Endothelial cell of umbilical vein (primary cell): Measurements from ENCODE around the gene PROC. TPM values are rescaled to one million over a fixed set of nuclear protein-coding genes. Genes with fewer than 3 reads are reported as not detected.

Source experiments
- BruUV-seq: library from RNA; stranded (reverse); fragments of 400-500 nt; replicated peaks from 2 replicates; lab custom pipeline; 2021; lab: Mats Ljungman, UMichigan
- CTCF ChIA-PET: fragments of 300-600, 350-600 bp; sonication (Branson Sonifier 250); formaldehyde crosslinking; loops from one replicate; lab custom pipeline; 2021; ENCODE audit warnings: antibody characterized with exemption, inconsistent platforms; lab: Charles Lee
- POLR2A ChIA-PET: fragments of 300-600, 350-600 bp; sonication (Branson Sonifier 250); formaldehyde crosslinking; loops from one replicate; lab custom pipeline; 2021; ENCODE audit warnings: antibody characterized with exemption, inconsistent platforms; lab: Charles Lee
- DNase-seq: peaks from one replicate; pipeline ENCODE4 v3.0.0-alpha.2; 2011; ENCODE audit warnings: low read depth, low spot score
- FAIRE-seq: peaks from 2 replicates; lab custom pipeline; 2011; peaks lifted over from hg19 to GRCh38; lab: Jason Lieb, UNC
- H2AFZ ChIP-seq: 2 replicates; pipeline ENCODE4 v1.6.0; 2012; ENCODE audit warnings: low read depth, low read length, control low read depth, inconsistent platforms
- H3K27ac ChIP-seq: 2 replicates; pipeline ENCODE4 v1.5.1; 2011; ENCODE audit warnings: low read depth, mild to moderate bottlenecking, control low read depth, low read length, moderate library complexity; ENCODE audit not compliant: insufficient read depth
- H3K27me3 ChIP-seq, 2 experiments: 2 replicates each; pipeline versions ENCODE4 v1.6.0 to v1.6.1; 2011; ENCODE audit warnings: low read length in 2 of 2, mixed read lengths in 1 of 2; ENCODE audit not compliant: control insufficient read depth in 2 of 2, insufficient read depth in 2 of 2
- H3K36me3 ChIP-seq, 2 experiments: 2 replicates in 1 of 2; 3 replicates in 1 of 2; pipeline ENCODE4 v1.5.1; 2011; ENCODE audit warnings: low read length in 2 of 2, mild to moderate bottlenecking in 1 of 2, moderate library complexity in 1 of 2; ENCODE audit not compliant: control insufficient read depth in 2 of 2, insufficient read depth in 2 of 2; ENCODE audit errors: extremely low read depth in 1 of 2
- H3K4me1 ChIP-seq: 3 replicates; pipeline ENCODE4 v1.5.1; 2011; ENCODE audit warnings: mild to moderate bottlenecking, low read length; ENCODE audit not compliant: control insufficient read depth, insufficient read depth; ENCODE audit errors: extremely low read depth
- H3K4me2 ChIP-seq: 2 replicates; pipeline ENCODE4 v1.6.1; 2011; ENCODE audit warnings: low read length, control low read depth, mixed read lengths; ENCODE audit not compliant: insufficient read depth
- H3K4me3 ChIP-seq, 3 experiments: fragments of 200-600 bp in 1 of 3; sonication (generic), shearing (Covaris generic) in 1 of 3; replicated peaks in 1 of 3; 2 replicates each; pipeline ENCODE4 v1.5.1; 2011 to 2016; ENCODE audit warnings: control low read depth in 3 of 3, low read length in 3 of 3, mild to moderate bottlenecking in 2 of 3, inconsistent platforms in 1 of 3, low read depth in 1 of 3, moderate library complexity in 1 of 3; ENCODE audit not compliant: insufficient read depth in 1 of 3
- H3K79me2 ChIP-seq: 2 replicates; pipeline ENCODE4 v1.6.0; 2012; ENCODE audit warnings: low read length, inconsistent platforms; ENCODE audit not compliant: control insufficient read depth, insufficient read depth
- H3K9ac ChIP-seq: replicated peaks from 2 replicates; pipeline ENCODE3; 2011; ENCODE audit warnings: low read length, control low read depth; ENCODE audit not compliant: insufficient read depth; ENCODE audit errors: extremely low read depth
- H3K9me1 ChIP-seq: replicated peaks from 3 replicates; pipeline ENCODE4 v1.6.0; 2011; ENCODE audit warnings: mild to moderate bottlenecking, low read length; ENCODE audit not compliant: control insufficient read depth, insufficient read depth; ENCODE audit errors: extremely low read depth
- H3K9me3 ChIP-seq: replicated peaks from 2 replicates; pipeline ENCODE4 v1.5.1; 2012; ENCODE audit warnings: low read length, inconsistent platforms; ENCODE audit not compliant: control insufficient read depth, insufficient read depth
- H4K20me1 ChIP-seq: replicated peaks from 2 replicates; pipeline ENCODE3; 2011; ENCODE audit warnings: mild to moderate bottlenecking, low read length; ENCODE audit not compliant: control insufficient read depth, insufficient read depth; ENCODE audit errors: extremely low read depth
- EZH2 ChIP-seq: IDR thresholded peaks from 2 replicates; pipeline ENCODE4 v1.6.1; 2012; ENCODE audit warnings: borderline replicate concordance, low read depth, mild to moderate bottlenecking, moderate library complexity, low read length, inconsistent platforms; ENCODE audit not compliant: severe bottlenecking
- JUN ChIP-seq: IDR thresholded peaks from 2 replicates; pipeline ENCODE4 v1.6.1; 2011; ENCODE audit warnings: borderline replicate concordance, low read depth; ENCODE audit not compliant: insufficient read length, insufficient read depth
- POLR2A ChIP-seq: IDR thresholded peaks from 2 replicates; pipeline ENCODE4 v1.6.1; 2012; ENCODE audit warnings: low read depth, mild to moderate bottlenecking, control low read depth, low read length
- POLR2AphosphoS5 ChIP-seq: IDR thresholded peaks from 2 replicates; pipeline ENCODE4 v1.6.1; 2012; ENCODE audit warnings: low read depth, mild to moderate bottlenecking, control low read depth, low read length, moderate library complexity; ENCODE audit not compliant: insufficient read depth
- dilution Hi-C: fragments of 300-500 bp; cut with MboI; formaldehyde crosslinking; loops from one replicate; pipeline ENCODE4 v1.15.0; 2019; ENCODE audit warnings: low sequenced_read_pairs; ENCODE audit not compliant: extremely low pct_ligation_motif_present
- intact Hi-C: fragments of 100-400 bp; cut with micrococcal nuclease; formaldehyde crosslinking; loops from one replicate; pipeline ENCODE4 v1.10.0; 2022
- polyA plus RNA-seq, 4 experiments: library from polyadenylated mRNA; depleted of rRNA in 3 of 4; stranded (reverse) in 3 of 4; unstranded in 1 of 4; fragments of >200 nt; gene quantifications; 2 replicates each; pipeline versions ENCODE4 v1.2.1 to v1.2.3, GENCODE V29; 2011 to 2012; ENCODE audit warnings: missing spikeins in 1 of 4
- total RNA-seq: library from RNA; stranded (reverse); gene quantifications from 2 replicates; pipeline ENCODE4 v1.2.3, GENCODE V29; 2021
- TF ChIP-seq, protein P1 (sequence below): IDR thresholded peaks from 2 replicates; pipeline ENCODE4 v1.6.1; 2011; ENCODE audit not compliant: insufficient read depth, insufficient read length

Gene PROC
- total and polyA plus RNA-seq, 2 donors (not counting 3 experiments of a cell fraction or from before 2014, with no cell fraction given) = not detected

DNA sequence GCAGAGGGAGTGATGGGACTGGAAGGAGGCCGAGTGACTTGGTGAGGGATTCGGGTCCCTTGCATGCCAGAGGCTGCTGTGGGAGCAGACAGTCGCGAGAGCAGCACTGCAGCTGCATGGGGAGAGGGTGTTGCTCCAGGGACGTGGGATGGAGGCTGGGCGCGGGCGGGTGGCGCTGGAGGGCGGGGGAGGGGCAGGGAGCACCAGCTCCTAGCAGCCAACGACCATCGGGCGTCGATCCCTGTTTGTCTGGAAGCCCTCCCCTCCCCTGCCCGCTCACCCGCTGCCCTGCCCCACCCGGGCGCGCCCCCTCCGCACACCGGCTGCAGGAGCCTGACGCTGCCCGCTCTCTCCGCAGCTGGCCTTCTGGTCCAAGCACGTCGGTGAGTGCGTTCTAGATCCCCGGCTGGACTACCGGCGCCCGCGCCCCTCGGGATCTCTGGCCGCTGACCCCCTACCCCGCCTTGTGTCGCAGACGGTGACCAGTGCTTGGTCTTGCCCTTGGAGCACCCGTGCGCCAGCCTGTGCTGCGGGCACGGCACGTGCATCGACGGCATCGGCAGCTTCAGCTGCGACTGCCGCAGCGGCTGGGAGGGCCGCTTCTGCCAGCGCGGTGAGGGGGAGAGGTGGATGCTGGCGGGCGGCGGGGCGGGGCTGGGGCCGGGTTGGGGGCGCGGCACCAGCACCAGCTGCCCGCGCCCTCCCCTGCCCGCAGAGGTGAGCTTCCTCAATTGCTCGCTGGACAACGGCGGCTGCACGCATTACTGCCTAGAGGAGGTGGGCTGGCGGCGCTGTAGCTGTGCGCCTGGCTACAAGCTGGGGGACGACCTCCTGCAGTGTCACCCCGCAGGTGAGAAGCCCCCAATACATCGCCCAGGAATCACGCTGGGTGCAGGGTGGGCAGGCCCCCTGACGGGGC, 4.6 kb downstream of the PROC start:
- TF ChIP-seq EZH2 (peak; percentile 69), POLR2AphosphoS5 (no peak), POLR2A (no peak)
- POLR2A ChIA-PET = no interaction called here
- BruUV-seq = no TSS peak

DNA sequence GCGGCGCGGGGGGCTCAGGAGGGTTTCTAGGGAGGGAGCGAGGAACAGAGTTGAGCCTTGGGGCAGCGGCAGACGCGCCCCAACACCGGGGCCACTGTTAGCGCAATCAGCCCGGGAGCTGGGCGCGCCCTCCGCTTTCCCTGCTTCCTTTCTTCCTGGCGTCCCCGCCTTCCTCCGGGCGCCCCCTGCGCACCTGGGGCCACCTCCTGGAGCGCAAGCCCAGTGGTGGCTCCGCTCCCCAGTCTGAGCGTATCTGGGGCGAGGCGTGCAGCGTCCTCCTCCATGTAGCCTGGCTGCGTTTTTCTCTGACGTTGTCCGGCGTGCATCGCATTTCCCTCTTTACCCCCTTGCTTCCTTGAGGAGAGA, 5.2 kb downstream of the PROC start:
- dilution Hi-C loops = no loop called here
- H3K79me2 ChIP-seq = no peaks in the 10 kb centered on the region
- no peaks in the 10 kb centered on the region for H4K20me1 ChIP-seq
- no peak overlapping the region for H3K27ac ChIP-seq
- ChIA-PET CTCF (interaction anchor here (1.6 to 3.2 kb wide), 2 partner anchors 9 to 12 kb away, joined by 4 to 14 read pairs; no protein-coding TSS in a partner anchor), POLR2A (no interaction called here)
- H2AFZ ChIP-seq = peak overlapping the region; percentile 80
- no TSS peak for BruUV-seq
- H3K4me2 ChIP-seq = peak overlapping the region; percentile 74
- H3K4me1 ChIP-seq = peaks cover 4% of the 10 kb centered on the region
- no peak for DNase-seq
- TF ChIP-seq JUN (no peak), POLR2A (no peak), EZH2 (peak; percentile 22)
- TF ChIP-seq, protein P1, sequence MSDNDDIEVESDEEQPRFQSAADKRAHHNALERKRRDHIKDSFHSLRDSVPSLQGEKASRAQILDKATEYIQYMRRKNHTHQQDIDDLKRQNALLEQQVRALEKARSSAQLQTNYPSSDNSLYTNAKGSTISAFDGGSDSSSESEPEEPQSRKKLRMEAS = no peak
- H3K9me3 ChIP-seq = no peaks in the 10 kb centered on the region
- no peaks in the 10 kb centered on the region for H3K9me1 ChIP-seq
- H3K9ac ChIP-seq = no peak overlapping the region
- H3K27me3 ChIP-seq = peaks cover 10 to 20% of the 10 kb centered on the region in 2 experiments
- no peaks in the 10 kb centered on the region for H3K36me3 ChIP-seq
- peak overlapping the region; percentile 2 to 43 (median 17) for H3K4me3 ChIP-seq
- peak; percentile 15 for FAIRE-seq
- intact Hi-C loops = loop anchor here (5.0 kb wide), 1 partner anchor 36 kb away; the partner anchor contains the start of gene MAP3K2

More for the DNA sequence above, 4.6 kb downstream of the PROC start:
- Histone ChIP-seq H3K9me3 (no peaks in the 10 kb centered on the region), H3K4me3 (peak overlapping the region in 2 of 3 experiments; percentile 2 to 43), H3K4me1 (peaks cover 4% of the 10 kb centered on the region), H4K20me1 (no peaks in the 10 kb centered on the region), H3K79me2 (no peaks in the 10 kb centered on the region), H3K9me1 (no peaks in the 10 kb centered on the region), H3K27me3 (peaks cover 10 to 20% of the 10 kb centered on the region in 2 experiments), H3K9ac (no peak overlapping the region), H2AFZ (peak overlapping the region; percentile 80), H3K36me3 (no peaks in the 10 kb centered on the region), H3K27ac (no peak overlapping the region), H3K4me2 (peak overlapping the region; percentile 74)
- CTCF ChIA-PET = interaction anchor here (1.6 to 3.2 kb wide), 2 partner anchors 8 to 13 kb away, joined by 4 to 14 read pairs; no protein-coding TSS in a partner anchor
- intact Hi-C loops = loop anchor here (5.0 kb wide), 1 partner anchor 36 kb away; the partner anchor contains the start of gene MAP3K2
- FAIRE-seq (no peak), DNase-seq (peak; percentile 11)
- dilution Hi-C loops = no loop called here
